GM19023 (cell line): ENCODE results near the gene DHX34.

Experiments used
- ATAC-seq: cut with Tn5 transposase; IDR thresholded peaks from one replicate; pipeline ENCODE4 v1.9.1; 2021; ENCODE audit warnings: mild to moderate bottlenecking, moderate library complexity; ENCODE audit not compliant: unreplicated experiment

DHX34 gene

DNA sequence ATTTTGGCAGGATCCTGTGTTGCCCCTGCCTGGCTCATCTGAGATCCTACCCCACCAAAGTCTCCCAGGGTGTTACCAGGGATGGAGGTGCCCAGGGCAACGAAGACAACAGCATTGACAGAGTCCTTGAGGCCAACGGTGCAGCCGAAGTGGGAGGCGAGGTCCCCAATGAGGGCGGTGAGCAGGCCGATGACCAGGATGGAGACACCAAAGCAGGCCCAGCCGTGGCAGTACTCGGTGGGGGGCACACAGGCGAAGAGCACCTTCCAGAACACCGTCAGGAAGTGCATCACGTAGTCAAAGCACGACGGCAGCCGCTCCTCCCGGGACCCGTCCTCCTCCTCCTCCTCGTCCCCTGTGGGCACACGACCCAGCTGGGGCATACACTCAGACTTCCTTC lies 83.0 kb downstream of the DHX34 start:
- ATAC-seq, result no peak
